Ishikawa (cell line): ENCODE data around the gene WDR38.

Source experiments
- CEBPB ChIP-seq: IDR thresholded peaks from 2 replicates; pipeline ENCODE4 v1.6.1; 2012
- CREB1 ChIP-seq: IDR thresholded peaks from 2 replicates; pipeline ENCODE4 v1.6.1; 2012; ENCODE audit warnings: low read depth
- EGR1 ChIP-seq: IDR thresholded peaks from 2 replicates; pipeline ENCODE4 v1.6.1; 2012
- EP300 ChIP-seq: IDR thresholded peaks from 2 replicates; pipeline ENCODE4 v1.6.1; 2012; ENCODE audit warnings: borderline replicate concordance
- FOXM1 ChIP-seq: IDR thresholded peaks from 2 replicates; pipeline ENCODE4 v1.6.1; 2012; ENCODE audit warnings: low read depth, borderline replicate concordance
- MAX ChIP-seq: IDR thresholded peaks from 2 replicates; pipeline ENCODE4 v1.6.1; 2012
- NFIC ChIP-seq: IDR thresholded peaks from 2 replicates; pipeline ENCODE4 v1.6.1; 2012
- RAD21 ChIP-seq: IDR thresholded peaks from 2 replicates; pipeline ENCODE4 v1.6.1; 2012; ENCODE audit warnings: low read depth
- REST ChIP-seq: IDR thresholded peaks from 2 replicates; pipeline ENCODE4 v1.6.1; 2012; ENCODE audit warnings: low read depth, mild to moderate bottlenecking
- TAF1 ChIP-seq: IDR thresholded peaks from 2 replicates; pipeline ENCODE4 v1.6.1; 2012; ENCODE audit warnings: low read depth, mild to moderate bottlenecking
- TCF12 ChIP-seq: IDR thresholded peaks from 2 replicates; pipeline ENCODE4 v1.6.1; 2012; ENCODE audit warnings: low read depth
- TEAD4 ChIP-seq: IDR thresholded peaks from 2 replicates; pipeline ENCODE4 v1.6.1; 2012
- USF1 ChIP-seq: IDR thresholded peaks from 2 replicates; pipeline ENCODE4 v1.6.1; 2012
- YY1 ChIP-seq: IDR thresholded peaks from 2 replicates; pipeline ENCODE4 v1.6.1; 2012; ENCODE audit warnings: low read depth
- ZBTB7A ChIP-seq: IDR thresholded peaks from 2 replicates; pipeline ENCODE4 v1.6.1; 2012; ENCODE audit warnings: low read depth

The WDR38 gene

GRCh38 chr9:124873664-124874063 lies 20.4 kb downstream of the WDR38 start:
- TF ChIP-seq FOXM1: no peak

GRCh38 chr9:124875501-124875900 lies 22.2 kb downstream of the WDR38 start:
- TF ChIP-seq EP300: no peak
- TF ChIP-seq REST: no peak
- TF ChIP-seq USF1: no peak
- TF ChIP-seq CEBPB: no peak
- no peak for TF ChIP-seq RAD21
- TF ChIP-seq NFIC: no peak
- TF ChIP-seq TAF1: no peak
- no peak for TF ChIP-seq FOXM1
- no peak for TF ChIP-seq EGR1
- no peak for TF ChIP-seq YY1
- TF ChIP-seq CREB1: no peak
- no peak for TF ChIP-seq MAX
- TF ChIP-seq ZBTB7A: no peak
- TF ChIP-seq TCF12: no peak
- no peak for TF ChIP-seq TEAD4

GRCh38 chr9:124877021-124877782 lies 23.9 kb downstream of the WDR38 start:
- TF ChIP-seq CREB1 (no peak), YY1 (no peak), ZBTB7A (no peak), TAF1 (no peak), REST (no peak), FOXM1 (no peak), TCF12 (no peak), RAD21 (no peak), TEAD4 (no peak)

- TF ChIP-seq EGR1 (no peak), FOXM1 (no peak), YY1 (no peak), RAD21 (no peak), ZBTB7A (no peak), TAF1 (no peak), MAX (no peak), USF1 (no peak), TEAD4 (no peak), NFIC (no peak), CEBPB (no peak), TCF12 (no peak), EP300 (no peak), REST (no peak), CREB1 (no peak)
Measured at GRCh38 chr9:124878021-124878420, 24.8 kb downstream of the WDR38 start.

- TF ChIP-seq REST: no peak
- no peak for TF ChIP-seq EP300
- no peak for TF ChIP-seq USF1
- no peak for TF ChIP-seq RAD21
- no peak for TF ChIP-seq CREB1
Measured at GRCh38 chr9:124878518-124878917, 25.3 kb downstream of the WDR38 start.
